Gastroesophageal sphincter (tissue), 3 donors: ENCODE data around the gene SCGB1D1.

Experiments used
- CTCF ChIP-seq, 4 experiments: fragments of 200-600 bp in 2 of 4; fragments of 450-650 bp in 2 of 4; sonication (generic) in 1 of 4; IDR thresholded peaks; one replicate each; pipeline ENCODE4 v1.5.1; 2017 to 2019; ENCODE audit warnings: antibody characterized with exemption in 4 of 4, mild to moderate bottlenecking in 2 of 4, moderate library complexity in 2 of 4
- EP300 ChIP-seq: sonication (generic); formaldehyde crosslinking; IDR thresholded peaks from one replicate; pipeline ENCODE4 v1.6.1; 2017; ENCODE audit warnings: antibody characterized with exemption, mild to moderate bottlenecking

GRCh38 chr11:62208785-62209144 is 18.7 kb downstream of the SCGB1D1 start:
- no peak for TF ChIP-seq CTCF (IDR thresholded peaks at IDR 0.05)
- no peak for TF ChIP-seq EP300
